GM12801 (cell line): ENCODE measurements around the gene ANKRD10.

Source experiments
- CTCF ChIP-seq: IDR thresholded peaks from one replicate; pipeline ENCODE4 v1.5.1; 2011; ENCODE audit warnings: control low read depth; ENCODE audit not compliant: insufficient read length; ENCODE audit errors: extremely low read depth

Gene ANKRD10

DNA sequence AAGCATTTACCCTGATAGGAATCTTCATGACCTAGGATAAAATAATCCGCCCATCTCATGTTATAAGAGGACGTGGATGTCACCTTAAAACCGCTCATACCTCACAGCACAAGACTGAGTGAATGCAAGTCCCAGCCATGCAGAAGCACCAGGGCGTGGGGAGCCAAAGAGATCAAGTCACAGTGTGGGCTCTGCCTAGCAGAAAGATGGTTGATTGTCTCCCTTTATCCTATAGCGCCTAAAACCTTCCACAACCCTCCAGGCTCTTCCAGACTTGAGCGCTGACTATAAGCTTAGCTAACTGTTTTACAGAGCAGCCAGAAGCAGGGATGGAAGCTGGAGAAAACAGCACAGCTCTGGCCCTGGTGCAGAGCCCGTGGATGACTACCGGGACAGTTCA lies 6.8 kb upstream of the ANKRD10 start:
- TF ChIP-seq CTCF: no peak

GRCh38 chr13:110921209-110921608 lies 6.3 kb upstream of the ANKRD10 start:
- no peak for TF ChIP-seq CTCF

DNA sequence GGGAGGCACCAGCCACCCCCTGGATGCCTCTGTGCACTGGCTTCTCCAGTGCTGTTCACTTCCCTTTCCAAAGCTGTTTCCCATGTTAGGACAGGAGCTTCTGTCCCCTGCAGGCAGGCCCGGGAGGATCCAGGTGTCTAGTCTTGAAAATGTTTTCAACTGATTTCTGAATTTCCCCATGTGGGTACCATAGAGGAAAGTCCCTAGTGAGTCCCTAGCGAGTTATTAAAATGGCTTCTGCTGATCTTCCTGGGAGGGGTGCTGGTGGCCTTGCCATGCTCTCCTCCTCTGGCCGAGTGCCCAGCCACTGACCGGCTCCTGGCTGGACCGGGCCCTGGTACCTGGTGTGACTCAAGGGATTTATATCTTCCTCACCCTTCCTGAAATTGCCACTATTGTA lies 5.2 kb upstream of the ANKRD10 start:
- no peak for TF ChIP-seq CTCF

- no peak for TF ChIP-seq CTCF
Measured at GRCh38 chr13:110916301-110917142, 1.7 kb upstream of the ANKRD10 start.

GRCh38 chr13:110915874-110916206 lies 971 bp upstream of the ANKRD10 start:
- no peak for TF ChIP-seq CTCF

DNA sequence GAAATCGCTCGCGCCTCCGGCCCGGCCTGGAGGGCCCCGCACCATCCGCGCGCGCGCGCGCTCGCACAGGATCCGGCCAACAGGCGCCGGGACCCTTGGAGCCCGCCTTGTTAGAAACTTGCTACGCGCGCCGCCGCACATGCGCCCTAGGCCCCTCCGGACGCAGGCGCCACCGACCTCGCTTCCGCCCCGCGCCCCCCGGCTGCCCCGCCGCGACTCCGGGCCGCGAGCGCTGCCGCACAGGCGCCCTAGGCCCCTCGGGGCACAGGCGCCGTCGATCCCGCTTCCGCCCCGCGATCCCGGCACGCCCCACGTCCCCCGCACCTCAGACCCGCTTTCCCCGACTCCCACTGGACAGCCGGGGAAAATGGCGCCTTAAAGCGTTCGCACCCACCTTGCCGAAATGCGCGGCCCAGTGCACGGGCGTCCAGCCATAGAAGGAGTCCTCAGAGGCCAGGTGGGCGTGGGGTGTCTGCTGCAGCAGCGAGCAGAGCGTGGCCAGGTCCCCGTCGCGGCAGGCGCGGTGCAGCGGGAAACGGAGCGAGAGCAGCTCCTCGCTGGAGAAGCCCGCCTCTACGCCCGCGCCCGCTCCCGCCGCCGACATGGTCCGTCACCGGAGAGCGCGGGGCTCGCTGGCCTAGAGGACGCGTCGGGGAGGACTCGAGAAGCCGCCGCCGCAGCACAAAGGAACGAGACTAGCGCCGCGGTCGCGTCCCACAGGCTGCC lies 375 bp downstream of the ANKRD10 start:
- TF ChIP-seq CTCF: no peak

- TF ChIP-seq CTCF: no peak
Measured at GRCh38 chr13:110914081-110914330, 863 bp downstream of the ANKRD10 start.
